HG02623 (cell line): ENCODE results near the gene AXDND1.
"Not testable (repeated sequence)": the region's sequence is repeated elsewhere in the genome, so short reads cannot be mapped to it uniquely, and the experiment has no call there.

ENCODE experiments used
- ATAC-seq: cut with Tn5 transposase; IDR thresholded peaks from one replicate; pipeline ENCODE4 v1.9.1; 2021; ENCODE audit warnings: moderate library complexity; ENCODE audit not compliant: unreplicated experiment

The AXDND1 gene

GRCh38 chr1:179365342-179366092 is at the start of gene AXDND1:
Gene AXDND1, plus strand, starts transcription at chr1:179365971. Its CDS starts 539 bp downstream, at chr1:179366510.
- ATAC-seq, result peak; percentile 97

GRCh38 chr1:179318491-179318890 is 47.3 kb upstream of the AXDND1 start:
- ATAC-seq, result no peak

- ATAC-seq, result no peak
Measured at GRCh38 chr1:179321533-179322216, 44.1 kb upstream of the AXDND1 start.

- ATAC-seq, result no peak
Measured at GRCh38 chr1:179322557-179322956, 43.2 kb upstream of the AXDND1 start.

GRCh38 chr1:179323436-179323835 is 42.3 kb upstream of the AXDND1 start:
- ATAC-seq, result no peak

- no peak for ATAC-seq
Measured at GRCh38 chr1:179325836-179326235, 39.9 kb upstream of the AXDND1 start.

GRCh38 chr1:179326746-179327145 is 39.0 kb upstream of the AXDND1 start:
- ATAC-seq, result no peak

- no peak for ATAC-seq
Measured at GRCh38 chr1:179327196-179327595, 38.6 kb upstream of the AXDND1 start.

GRCh38 chr1:179327679-179328078 is 38.1 kb upstream of the AXDND1 start:
- no peak for ATAC-seq

GRCh38 chr1:179329862-179330261 is 35.9 kb upstream of the AXDND1 start:
- ATAC-seq, result no peak

GRCh38 chr1:179334440-179334839 is 31.3 kb upstream of the AXDND1 start:
- no peak for ATAC-seq

GRCh38 chr1:179337288-179337687 is 28.5 kb upstream of the AXDND1 start:
- ATAC-seq, result no peak

GRCh38 chr1:179337942-179338560 is 27.7 kb upstream of the AXDND1 start:
- no peak for ATAC-seq

GRCh38 chr1:179340918-179341317 is 24.9 kb upstream of the AXDND1 start:
- ATAC-seq, result no peak

GRCh38 chr1:179341943-179342547 is 23.7 kb upstream of the AXDND1 start:
- no peak for ATAC-seq

GRCh38 chr1:179342740-179343404 is 22.9 kb upstream of the AXDND1 start:
- no peak for ATAC-seq

- ATAC-seq, result no peak
Measured at GRCh38 chr1:179351281-179351680, 14.5 kb upstream of the AXDND1 start.

GRCh38 chr1:179352236-179352635 is 13.5 kb upstream of the AXDND1 start:
- no peak for ATAC-seq

GRCh38 chr1:179353546-179353945 is 12.2 kb upstream of the AXDND1 start:
- ATAC-seq, result no peak

GRCh38 chr1:179361631-179362030 is 4.1 kb upstream of the AXDND1 start:
- ATAC-seq, result not testable (repeated sequence)
